AG10803 (cell line): ENCODE results near the gene EXOC4.

ENCODE experiments used
- DNase-seq: peaks from one replicate; pipeline ENCODE4 v3.0.0; 2010; ENCODE audit warnings: low read depth
- H3K4me3 ChIP-seq: 2 replicates; pipeline ENCODE4 v1.5.1; 2011; ENCODE audit warnings: mild to moderate bottlenecking, low read length, control low read depth
- TF ChIP-seq, protein P1 (sequence below): conservative IDR thresholded peaks from 2 replicates; pipeline ENCODE4 v1.5.1; 2011; ENCODE audit warnings: mild to moderate bottlenecking, low read length, control low read depth, inconsistent platforms

Gene EXOC4

DNA sequence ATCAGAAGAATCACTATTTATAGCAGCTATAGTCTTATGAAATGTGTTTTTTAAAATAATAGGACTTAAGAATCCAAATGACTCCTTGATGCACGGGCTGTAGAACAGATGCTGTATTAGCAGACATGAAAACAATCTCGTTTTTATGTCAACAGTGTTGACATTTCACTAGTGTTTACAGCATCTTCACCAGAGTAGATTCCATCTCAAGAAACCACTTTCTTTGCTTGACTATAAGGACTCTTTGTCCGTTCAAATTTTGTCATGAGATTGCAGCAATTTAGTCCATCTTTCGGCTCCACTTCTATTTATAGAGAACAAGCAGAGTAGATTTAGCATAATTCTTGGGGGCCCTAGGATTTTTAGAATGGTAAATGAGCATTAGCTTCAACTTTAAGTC is 295.1 kb downstream of the EXOC4 start:
- peak; percentile 11 for DNase-seq
- TF ChIP-seq, protein P1, sequence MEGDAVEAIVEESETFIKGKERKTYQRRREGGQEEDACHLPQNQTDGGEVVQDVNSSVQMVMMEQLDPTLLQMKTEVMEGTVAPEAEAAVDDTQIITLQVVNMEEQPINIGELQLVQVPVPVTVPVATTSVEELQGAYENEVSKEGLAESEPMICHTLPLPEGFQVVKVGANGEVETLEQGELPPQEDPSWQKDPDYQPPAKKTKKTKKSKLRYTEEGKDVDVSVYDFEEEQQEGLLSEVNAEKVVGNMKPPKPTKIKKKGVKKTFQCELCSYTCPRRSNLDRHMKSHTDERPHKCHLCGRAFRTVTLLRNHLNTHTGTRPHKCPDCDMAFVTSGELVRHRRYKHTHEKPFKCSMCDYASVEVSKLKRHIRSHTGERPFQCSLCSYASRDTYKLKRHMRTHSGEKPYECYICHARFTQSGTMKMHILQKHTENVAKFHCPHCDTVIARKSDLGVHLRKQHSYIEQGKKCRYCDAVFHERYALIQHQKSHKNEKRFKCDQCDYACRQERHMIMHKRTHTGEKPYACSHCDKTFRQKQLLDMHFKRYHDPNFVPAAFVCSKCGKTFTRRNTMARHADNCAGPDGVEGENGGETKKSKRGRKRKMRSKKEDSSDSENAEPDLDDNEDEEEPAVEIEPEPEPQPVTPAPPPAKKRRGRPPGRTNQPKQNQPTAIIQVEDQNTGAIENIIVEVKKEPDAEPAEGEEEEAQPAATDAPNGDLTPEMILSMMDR = no peak
- H3K4me3 ChIP-seq = no peak overlapping the region

- TF ChIP-seq, protein P1 = no peak
- H3K4me3 ChIP-seq = no peak overlapping the region
- DNase-seq = no peak
These were observed 296.8 kb downstream of the EXOC4 start for GRCh38 chr7:133549633-133550032.

GRCh38 chr7:133550145-133550544 is 297.3 kb downstream of the EXOC4 start:
- TF ChIP-seq, protein P1 = no peak

DNA sequence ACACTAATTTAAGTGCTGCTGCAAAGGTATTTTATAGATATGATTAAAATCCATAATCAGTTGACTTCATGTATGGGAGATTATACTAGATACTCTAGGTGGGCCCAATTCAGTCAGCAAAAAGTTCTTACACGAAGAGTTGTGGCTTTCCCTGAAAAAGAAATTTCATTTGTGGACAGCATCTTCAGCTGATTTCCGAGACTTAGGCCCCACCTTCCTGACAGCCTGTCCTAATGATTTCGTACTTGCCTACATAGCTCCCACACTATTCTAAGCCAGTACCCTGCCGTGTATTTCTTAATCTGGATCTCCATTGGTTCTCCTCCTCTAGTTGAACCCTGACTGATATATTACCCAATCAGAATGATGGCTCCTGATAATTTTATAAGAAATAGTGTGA is 297.9 kb downstream of the EXOC4 start:
- TF ChIP-seq, protein P1 = no peak
- DNase-seq = no peak
- no peak overlapping the region for H3K4me3 ChIP-seq

More at GRCh38 chr7:133550145-133550544, 297.3 kb downstream of the EXOC4 start:
- DNase-seq = no peak
- H3K4me3 ChIP-seq = no peak overlapping the region

GRCh38 chr7:133551466-133551865 is 298.6 kb downstream of the EXOC4 start:
- TF ChIP-seq, protein P1 = no peak
- no peak overlapping the region for H3K4me3 ChIP-seq
- DNase-seq = no peak

DNA sequence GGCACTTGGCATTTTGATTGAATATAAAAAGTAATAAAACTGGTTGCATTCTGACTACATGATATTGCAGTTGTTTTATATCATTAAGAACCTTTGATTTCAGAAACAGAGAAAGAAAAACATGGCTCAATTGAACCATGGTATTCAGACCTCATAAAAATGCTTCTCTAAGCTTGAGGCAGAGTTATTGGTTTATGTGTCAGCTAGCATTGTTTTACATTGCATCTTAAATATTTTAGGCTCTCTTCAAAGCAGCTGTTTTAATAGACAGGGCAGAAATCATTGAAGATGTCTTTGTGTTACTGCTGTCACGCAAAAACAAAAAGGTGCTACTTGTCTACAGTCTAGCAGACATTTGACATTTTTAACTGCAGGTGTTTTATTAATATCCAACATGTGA is 299.2 kb downstream of the EXOC4 start:
- no peak overlapping the region for H3K4me3 ChIP-seq
- TF ChIP-seq, protein P1 = no peak
- no peak for DNase-seq

GRCh38 chr7:133554330-133554729 is 301.5 kb downstream of the EXOC4 start:
- no peak overlapping the region for H3K4me3 ChIP-seq
- DNase-seq = no peak
- TF ChIP-seq, protein P1 = no peak
